Fibroblast of lung (primary cell): ENCODE measurements around the gene CAPN15. TPM values are rescaled to one million over a fixed set of nuclear protein-coding genes. Genes with fewer than 3 reads are reported as not detected.

Experiments
- DNase-seq, 2 donors: peaks; one replicate each; pipeline versions ENCODE4 v3.0.0 to v3.0.0-alpha.2; 2010; ENCODE audit warnings: low read depth in 2 of 2
- H2AFZ ChIP-seq: 2 replicates; pipeline ENCODE4 v1.5.1; 2012; ENCODE audit warnings: low read length, control low read depth, inconsistent platforms
- H3K27ac ChIP-seq: 2 replicates; pipeline ENCODE4 v1.5.1; 2011; ENCODE audit warnings: low read length, control low read depth; ENCODE audit not compliant: insufficient read depth
- H3K27me3 ChIP-seq: 2 replicates; pipeline ENCODE4 v1.5.1; 2011; ENCODE audit warnings: mild to moderate bottlenecking, low read length; ENCODE audit not compliant: control insufficient read depth, insufficient read depth
- H3K36me3 ChIP-seq: 2 replicates; pipeline ENCODE4 v1.5.1; 2011; ENCODE audit warnings: low read length; ENCODE audit not compliant: control insufficient read depth, insufficient read depth
- H3K4me1 ChIP-seq: 2 replicates; pipeline ENCODE4 v1.5.1; 2011; ENCODE audit warnings: low read length; ENCODE audit not compliant: control insufficient read depth, insufficient read depth; ENCODE audit errors: extremely low read depth
- H3K4me2 ChIP-seq: 2 replicates; pipeline ENCODE4 v1.5.1; 2011; ENCODE audit warnings: low read length, control low read depth; ENCODE audit not compliant: insufficient read depth; ENCODE audit errors: extremely low read depth
- H3K4me3 ChIP-seq, 4 experiments: fragments of 200-600 bp in 1 of 4; sonication (generic) in 1 of 4; replicated peaks in 1 of 4; 2 replicates each; pipeline ENCODE4 v1.5.1; 2011 to 2016; ENCODE audit warnings: low read length in 4 of 4, low read depth in 3 of 4, mild to moderate bottlenecking in 3 of 4, control low read depth in 2 of 4, inconsistent platforms in 1 of 4, mixed read lengths in 1 of 4; ENCODE audit not compliant: insufficient read depth in 1 of 4; ENCODE audit errors: control extremely low read depth in 1 of 4
- H3K79me2 ChIP-seq: 2 replicates; pipeline ENCODE4 v1.5.1; 2012; ENCODE audit warnings: mild to moderate bottlenecking, low read length, inconsistent platforms; ENCODE audit not compliant: control insufficient read depth, insufficient read depth
- H3K9ac ChIP-seq: 2 replicates; pipeline ENCODE4 v1.5.1; 2011; ENCODE audit warnings: mild to moderate bottlenecking, low read length, control low read depth; ENCODE audit not compliant: insufficient read depth
- H3K9me3 ChIP-seq: 2 replicates; pipeline ENCODE4 v1.5.1; 2012; ENCODE audit warnings: low read depth, low read length; ENCODE audit not compliant: control insufficient read depth, insufficient read depth
- H4K20me1 ChIP-seq: 2 replicates; pipeline ENCODE4 v1.5.1; 2011; ENCODE audit warnings: low read length; ENCODE audit not compliant: control insufficient read depth, insufficient read depth; ENCODE audit errors: extremely low read depth
- CTCF ChIP-seq, 2 donors: IDR thresholded peaks in 1 of 2; conservative IDR thresholded peaks in 1 of 2; 1 replicate in 1 of 2; 2 replicates in 1 of 2; pipeline ENCODE4 v1.5.1; 2011 to 2012; ENCODE audit warnings: low read length in 2 of 2, control low read depth in 1 of 2, inconsistent platforms in 1 of 2, low read depth in 1 of 2, mild to moderate bottlenecking in 1 of 2
- EZH2 ChIP-seq: IDR thresholded peaks from 2 replicates; pipeline ENCODE4 v1.5.1; 2012; ENCODE audit warnings: low read length, control low read depth, mild to moderate bottlenecking; ENCODE audit errors: missing control alignments
- polyA plus RNA-seq, 2 donors: library from polyadenylated mRNA; depleted of rRNA in 1 of 2; stranded (reverse) in 1 of 2; unstranded in 1 of 2; fragments of >200 nt; gene quantifications; 2 replicates each; pipeline ENCODE4 v1.2.1, GENCODE V29; 2011 to 2012; ENCODE audit warnings: missing spikeins in 1 of 2
- total RNA-seq: library from RNA; depleted of rRNA; stranded (reverse); fragments of >200 nt; gene quantifications from 2 replicates; pipeline ENCODE4 v1.2.1, GENCODE V29; 2014

The CAPN15 gene
- total and polyA plus RNA-seq, 2 donors (not counting 1 experiment from before 2014, with no cell fraction given), result 4.1 to 21.3 TPM

GRCh38 chr16:572865-573650 lies 45.5 kb downstream of the CAPN15 start:
- H3K36me3 ChIP-seq, result peaks cover 8% of the 10 kb centered on the region
- H3K4me3 ChIP-seq, result no peak overlapping the region
- DNase-seq, result no peak
- TF ChIP-seq CTCF (conservative IDR thresholded peaks at IDR 0.05 in 1 of 2, IDR thresholded peaks at IDR 0.05 in 1 of 2; ENCODE audit: low read depth in 1 of 2, low read length in 2 of 2) (no peak), EZH2 (no peak)
- H4K20me1 ChIP-seq, result no peaks in the 10 kb centered on the region
- peaks cover 4% of the 10 kb centered on the region for H3K4me1 ChIP-seq
- H3K4me2 ChIP-seq, result no peak overlapping the region
- peaks cover 10% of the 10 kb centered on the region for H3K79me2 ChIP-seq
- no peak overlapping the region for H2AFZ ChIP-seq
- H3K9me3 ChIP-seq, result no peaks in the 10 kb centered on the region
- no peaks in the 10 kb centered on the region for H3K27me3 ChIP-seq
- H3K27ac ChIP-seq, result no peak overlapping the region
- no peak overlapping the region for H3K9ac ChIP-seq

GRCh38 chr16:574021-574760 lies 46.7 kb downstream of the CAPN15 start:
- DNase-seq, result no peak
- H3K79me2 ChIP-seq, result peaks cover 10% of the 10 kb centered on the region

More at GRCh38 chr16:574021-574760, 46.7 kb downstream of the CAPN15 start:
- Histone ChIP-seq H2AFZ (no peak overlapping the region), H3K4me3 (no peak overlapping the region), H3K36me3 (peaks cover 8% of the 10 kb centered on the region), H3K4me2 (no peak overlapping the region), H3K4me1 (peaks cover under 1% of the 10 kb centered on the region), H3K27ac (no peak overlapping the region), H3K27me3 (no peaks in the 10 kb centered on the region), H4K20me1 (no peaks in the 10 kb centered on the region), H3K9ac (no peak overlapping the region), H3K9me3 (no peaks in the 10 kb centered on the region)
- TF ChIP-seq EZH2 (no peak), CTCF (conservative IDR thresholded peaks at IDR 0.05 in 1 of 2, IDR thresholded peaks at IDR 0.05 in 1 of 2; ENCODE audit: low read depth in 1 of 2, low read length in 2 of 2) (no peak)
